Large intestine (tissue), 3 donors: ENCODE data around the gene RAD9A. TPM values are rescaled to one million over a fixed set of nuclear protein-coding genes. Genes with fewer than 3 reads are reported as not detected.

Experiments
- DNase-seq, 2 donors: peaks; one replicate each; pipeline versions ENCODE4 v3.0.0 to v3.0.0-alpha.2; 2013
- H3K27ac ChIP-seq: one replicate; pipeline ENCODE4 v1.5.1; 2013; ENCODE audit warnings: low read length
- H3K27me3 ChIP-seq: 2 replicates; pipeline ENCODE4 v1.6.1; 2013; ENCODE audit warnings: low read length; ENCODE audit not compliant: control insufficient read depth, insufficient read depth
- H3K36me3 ChIP-seq: 2 replicates; pipeline ENCODE4 v1.6.1; 2013; ENCODE audit warnings: low read length; ENCODE audit not compliant: control insufficient read depth, insufficient read depth
- H3K4me1 ChIP-seq: one replicate; pipeline ENCODE4 v1.6.1; 2013; ENCODE audit warnings: low read length; ENCODE audit not compliant: control insufficient read depth, insufficient read depth
- H3K4me3 ChIP-seq: one replicate; pipeline ENCODE4 v1.5.1; 2013; ENCODE audit warnings: low read length
- H3K9me3 ChIP-seq: one replicate; pipeline ENCODE4 v1.6.1; 2013; ENCODE audit warnings: mild to moderate bottlenecking, low read depth, low read length, moderate library complexity; ENCODE audit not compliant: control insufficient read depth
- WGBS: methylation state at CpG from one replicate; pipeline ENCODE4 v1.1.5; 2013; ENCODE audit warnings: low lambda C conversion rate; ENCODE audit not compliant: insufficient coverage; 5-methylcytosine and 5-hydroxymethylcytosine counted together
- polyA plus RNA-seq: library from polyadenylated mRNA; unstranded; fragments of 120-200 nt; gene quantifications from one replicate; pipeline ENCODE4 v1.2.1, GENCODE V29; 2013

The RAD9A gene
- polyA plus RNA-seq, 1 donor = 22.1 TPM

- Histone ChIP-seq H3K36me3 (peaks cover under 1% of the 10 kb centered on the region), H3K27ac (no peak overlapping the region), H3K4me3 (no peak overlapping the region), H3K27me3 (peaks cover 11% of the 10 kb centered on the region), H3K4me1 (peaks cover 26% of the 10 kb centered on the region), H3K9me3 (no peaks in the 10 kb centered on the region)
- WGBS = no CpG with 5 or more reads among the region's 6 CpGs
- DNase-seq = no peak
These were observed 13.4 kb downstream of the RAD9A start for GRCh38 chr11:67405196-67405567.

GRCh38 chr11:67405688-67406339, 14.0 kb downstream of the RAD9A start:
- peaks cover 17% of the 10 kb centered on the region for H3K27me3 ChIP-seq
- H3K9me3 ChIP-seq = no peaks in the 10 kb centered on the region
- WGBS = no CpG with 5 or more reads among the region's 9 CpGs
- H3K4me3 ChIP-seq = no peak overlapping the region
- no peak for DNase-seq
- no peaks in the 10 kb centered on the region for H3K36me3 ChIP-seq
- H3K4me1 ChIP-seq = peaks cover 21% of the 10 kb centered on the region
- no peak overlapping the region for H3K27ac ChIP-seq

GRCh38 chr11:67406420-67406968, 14.7 kb downstream of the RAD9A start:
- Histone ChIP-seq H3K27me3 (peaks cover 22% of the 10 kb centered on the region), H3K4me1 (peaks cover 20% of the 10 kb centered on the region), H3K36me3 (no peaks in the 10 kb centered on the region), H3K4me3 (no peak overlapping the region), H3K9me3 (no peaks in the 10 kb centered on the region), H3K27ac (no peak overlapping the region)
- DNase-seq = no peak
- no CpG with 5 or more reads among the region's 18 CpGs for WGBS

GRCh38 chr11:67406969-67407687, 15.3 kb downstream of the RAD9A start:
- Histone ChIP-seq H3K36me3 (no peaks in the 10 kb centered on the region), H3K9me3 (no peaks in the 10 kb centered on the region), H3K27ac (no peak overlapping the region), H3K4me1 (peaks cover 18% of the 10 kb centered on the region), H3K4me3 (no peak overlapping the region), H3K27me3 (peaks cover 23% of the 10 kb centered on the region)
- WGBS = no CpG with 5 or more reads among the region's 12 CpGs
- no peak for DNase-seq

GRCh38 chr11:67407688-67408163, 15.9 kb downstream of the RAD9A start:
- Histone ChIP-seq H3K27ac (no peak overlapping the region), H3K36me3 (no peaks in the 10 kb centered on the region), H3K27me3 (peaks cover 25% of the 10 kb centered on the region), H3K4me3 (no peak overlapping the region), H3K4me1 (peaks cover 14% of the 10 kb centered on the region), H3K9me3 (no peaks in the 10 kb centered on the region)
- no peak for DNase-seq
- WGBS = no CpG with 5 or more reads among the region's 12 CpGs

- DNase-seq = no peak
- H3K4me3 ChIP-seq = no peak overlapping the region
- H3K4me1 ChIP-seq = peaks cover 9% of the 10 kb centered on the region
- 100% methylated on average over 1 of the region's 18 CpGs for WGBS
- peaks cover 25% of the 10 kb centered on the region for H3K27me3 ChIP-seq
- H3K27ac ChIP-seq = no peak overlapping the region
- H3K36me3 ChIP-seq = no peaks in the 10 kb centered on the region
- H3K9me3 ChIP-seq = no peaks in the 10 kb centered on the region
These were observed 16.8 kb downstream of the RAD9A start for GRCh38 chr11:67408437-67409200.

GRCh38 chr11:67409261-67409666, 17.5 kb downstream of the RAD9A start:
- no peak overlapping the region for H3K4me3 ChIP-seq
- no peaks in the 10 kb centered on the region for H3K36me3 ChIP-seq
- no peak overlapping the region for H3K27ac ChIP-seq
- H3K27me3 ChIP-seq = peaks cover 25% of the 10 kb centered on the region
- H3K9me3 ChIP-seq = no peaks in the 10 kb centered on the region
- DNase-seq = no peak
- peaks cover 8% of the 10 kb centered on the region for H3K4me1 ChIP-seq
- no CpG with 5 or more reads among the region's 24 CpGs for WGBS

GRCh38 chr11:67409781-67410368, 18.1 kb downstream of the RAD9A start:
- H3K4me1 ChIP-seq = peaks cover 8% of the 10 kb centered on the region
- WGBS = no CpG with 5 or more reads among the region's 13 CpGs
- peak in 1 of 2 donors; percentile 50 for DNase-seq
- H3K36me3 ChIP-seq = no peaks in the 10 kb centered on the region
- no peaks in the 10 kb centered on the region for H3K9me3 ChIP-seq
- H3K4me3 ChIP-seq = no peak overlapping the region
- no peak overlapping the region for H3K27ac ChIP-seq
- peaks cover 29% of the 10 kb centered on the region for H3K27me3 ChIP-seq

- no peak overlapping the region for H3K4me3 ChIP-seq
- no peaks in the 10 kb centered on the region for H3K36me3 ChIP-seq
- H3K4me1 ChIP-seq = peaks cover 8% of the 10 kb centered on the region
- WGBS = no CpG with 5 or more reads among the region's 15 CpGs
- peaks cover 34% of the 10 kb centered on the region for H3K27me3 ChIP-seq
- H3K27ac ChIP-seq = no peak overlapping the region
- H3K9me3 ChIP-seq = no peaks in the 10 kb centered on the region
- no peak for DNase-seq
These were observed 18.6 kb downstream of the RAD9A start for GRCh38 chr11:67410369-67410831.
